ENCODE results near the gene PRSS21. TPM values are rescaled to one million over a fixed set of nuclear protein-coding genes. Genes with fewer than 3 reads are reported as not detected.

Gene PRSS21
- total RNA-seq, 1 donor from 2014 or later, result 17.1 TPM

DNA sequence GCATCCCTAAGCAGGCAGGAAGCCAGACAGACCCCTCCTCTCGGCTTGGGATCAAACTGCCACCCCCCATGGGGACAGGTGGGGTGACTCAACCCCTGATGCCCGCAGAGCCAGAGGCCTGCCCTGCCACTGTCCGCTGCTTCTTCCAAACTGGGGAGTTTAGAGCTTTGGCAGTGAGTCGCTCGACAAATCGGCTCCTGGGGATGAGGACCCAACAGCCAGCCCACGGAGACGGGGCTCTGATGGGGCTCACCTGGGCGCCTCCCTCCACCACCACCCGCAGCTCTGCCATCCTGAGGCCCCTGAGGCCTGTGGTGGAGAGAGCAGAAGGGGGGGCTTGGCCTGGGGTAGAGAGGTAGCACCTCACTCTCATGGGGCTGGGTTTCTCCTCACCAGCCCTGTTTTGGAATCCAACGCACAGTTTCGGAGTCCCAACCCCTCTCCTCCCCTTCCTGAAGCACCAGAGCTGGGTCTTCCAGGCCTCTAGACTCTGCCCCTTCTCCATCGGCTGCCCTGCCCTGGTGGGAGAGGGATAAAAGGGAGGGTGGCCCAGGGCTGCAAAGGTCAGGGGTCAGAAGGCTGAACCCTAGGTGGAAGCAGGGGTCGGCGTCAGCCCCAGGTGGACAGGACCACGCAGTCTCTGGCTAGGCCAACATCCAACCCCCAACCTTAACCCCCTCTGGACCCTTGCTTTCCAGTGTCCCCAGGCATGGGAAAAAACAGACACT lies 35.1 kb downstream of the PRSS21 start:
- no peaks in the 10 kb centered on the region for H3K36me3 ChIP-seq
- H3K27me3 ChIP-seq, result peaks cover 9% of the 10 kb centered on the region
- H3K27ac ChIP-seq, result no peak overlapping the region
- DNase-seq (no peak), ATAC-seq (no peak)
- H3K9me3 ChIP-seq, result no peaks in the 10 kb centered on the region
- no peak for TF ChIP-seq CTCF (IDR thresholded peaks at IDR 0.05)
- H3K4me1 ChIP-seq, result no peaks in the 10 kb centered on the region
- intact Hi-C loops (cut with DNase I), result no loop called here
- no peak overlapping the region for H3K4me3 ChIP-seq

DNA sequence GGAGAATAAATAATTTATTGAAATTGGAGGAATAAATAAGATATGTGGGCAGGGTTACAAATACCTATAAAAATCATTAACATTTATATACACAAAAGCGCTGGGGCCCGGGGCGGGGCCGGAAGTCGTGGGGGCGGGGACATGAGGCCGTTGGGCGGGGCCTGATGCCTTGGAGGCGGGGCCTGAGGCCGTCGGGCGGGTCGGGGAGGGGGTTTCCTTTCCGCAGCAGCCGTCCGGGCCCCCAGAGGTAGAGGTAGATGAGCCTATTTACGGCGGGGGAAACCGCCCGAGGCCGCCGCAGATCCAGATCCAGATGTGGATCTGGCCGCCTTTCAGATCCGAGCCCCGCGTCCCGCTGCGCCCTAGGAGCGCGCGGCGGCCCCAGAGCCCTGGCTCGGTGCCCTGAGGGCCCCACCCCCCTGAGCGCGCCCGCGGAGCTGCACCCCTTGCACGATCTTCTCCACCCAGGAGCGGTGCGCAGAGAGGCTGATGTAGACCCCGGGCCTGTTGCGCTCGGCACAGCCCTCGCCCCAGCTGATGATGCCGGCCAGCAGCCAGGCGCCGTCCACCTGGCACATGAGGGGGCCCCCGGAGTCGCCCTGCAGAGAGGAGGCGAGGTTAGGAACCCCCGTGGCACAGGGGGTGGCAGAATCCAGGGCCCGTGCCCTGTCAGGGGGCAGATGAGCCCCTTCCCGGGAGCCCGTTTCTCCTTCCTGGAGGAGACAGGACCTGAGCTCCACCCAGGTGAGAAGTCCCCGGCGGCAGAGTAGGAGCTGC lies 35.9 kb downstream of the PRSS21 start:
- intact Hi-C loops (cut with DNase I), result no loop called here
- H3K9me3 ChIP-seq, result no peaks in the 10 kb centered on the region
- no peak overlapping the region for H3K4me3 ChIP-seq
- peaks cover 14% of the 10 kb centered on the region for H3K27me3 ChIP-seq
- H3K36me3 ChIP-seq, result no peaks in the 10 kb centered on the region
- TF ChIP-seq CTCF (IDR thresholded peaks at IDR 0.05), result no peak
- DNase-seq, result no peak
- H3K27ac ChIP-seq, result no peak overlapping the region
- H3K4me1 ChIP-seq, result no peaks in the 10 kb centered on the region
- no peak for ATAC-seq

DNA sequence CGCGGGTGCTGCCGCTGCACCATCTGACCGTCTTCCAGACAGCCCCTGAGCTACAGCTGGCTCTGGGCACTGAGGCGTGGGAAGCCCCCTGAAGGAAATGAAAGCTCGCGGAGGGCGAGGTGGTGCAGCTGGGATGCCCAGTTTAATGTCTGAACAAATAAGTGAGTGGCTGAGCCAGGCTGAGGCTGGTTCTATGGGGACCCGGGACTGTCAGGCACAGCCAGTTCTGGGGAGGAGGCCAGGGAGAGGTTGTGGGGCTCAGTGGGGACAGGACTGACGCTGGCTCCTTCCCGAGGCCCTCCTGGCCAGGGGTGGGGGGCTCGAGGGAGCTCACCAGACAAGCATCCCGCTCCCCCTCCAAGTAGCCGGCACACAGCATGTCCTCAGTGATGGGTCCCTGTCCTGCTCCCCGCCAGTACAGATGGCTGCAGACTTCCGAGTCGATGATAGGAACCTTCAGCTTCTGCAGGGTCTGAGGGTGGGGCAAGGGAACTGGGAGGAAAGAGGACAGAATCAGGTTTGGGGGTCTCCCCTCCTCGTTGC lies 36.6 kb downstream of the PRSS21 start:
- H3K4me3 ChIP-seq, result no peak overlapping the region
- intact Hi-C loops (cut with DNase I), result no loop called here
- no peak for TF ChIP-seq CTCF (IDR thresholded peaks at IDR 0.05)
- H3K4me1 ChIP-seq, result no peaks in the 10 kb centered on the region
- ATAC-seq (no peak), DNase-seq (no peak)
- peaks cover 20% of the 10 kb centered on the region for H3K27me3 ChIP-seq
- H3K36me3 ChIP-seq, result no peaks in the 10 kb centered on the region
- H3K9me3 ChIP-seq, result no peaks in the 10 kb centered on the region
- H3K27ac ChIP-seq, result no peak overlapping the region

DNA sequence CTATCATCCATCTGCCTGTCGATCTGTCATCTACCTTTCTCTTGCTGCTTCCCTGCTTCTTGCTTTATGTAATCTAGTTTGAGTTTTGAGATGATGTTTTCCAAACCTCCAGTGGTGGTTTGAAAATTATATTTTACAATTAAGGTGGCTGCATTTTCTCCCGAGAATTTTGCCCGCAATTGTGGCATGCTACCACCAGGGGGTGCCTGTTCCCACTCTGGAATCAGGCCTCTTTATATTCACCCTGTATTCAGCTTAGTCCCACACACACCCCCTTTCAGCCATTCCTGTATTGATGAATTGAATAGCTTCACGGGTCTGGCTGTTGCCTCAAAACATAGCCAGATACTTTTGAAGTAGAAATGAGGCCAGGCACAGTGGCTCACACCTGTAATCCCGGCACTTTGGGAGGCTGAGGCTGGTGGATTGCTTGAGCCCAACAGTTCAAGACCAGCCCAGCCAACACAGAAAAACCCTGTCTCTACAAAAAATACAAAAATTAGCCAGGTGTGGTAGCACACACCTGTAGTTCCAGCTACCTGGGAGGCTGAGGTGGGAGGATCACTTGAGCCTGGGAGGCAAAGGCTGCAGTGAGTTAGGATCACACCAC lies 37.8 kb downstream of the PRSS21 start:
- DNase-seq, result no peak
- peak; percentile 43 for TF ChIP-seq CTCF (IDR thresholded peaks at IDR 0.05)
- peaks cover 26% of the 10 kb centered on the region for H3K27me3 ChIP-seq
- no peak overlapping the region for H3K27ac ChIP-seq
- H3K36me3 ChIP-seq, result no peaks in the 10 kb centered on the region
- intact Hi-C loops (cut with DNase I), result no loop called here
- ATAC-seq, result no peak
- H3K4me3 ChIP-seq, result no peak overlapping the region
- H3K9me3 ChIP-seq, result no peaks in the 10 kb centered on the region
- no peaks in the 10 kb centered on the region for H3K4me1 ChIP-seq

GRCh38 chr16:2855536-2855935 lies 38.5 kb downstream of the PRSS21 start:
- Histone ChIP-seq H3K36me3 (no peaks in the 10 kb centered on the region), H3K4me1 (no peaks in the 10 kb centered on the region), H3K27me3 (peaks cover 34% of the 10 kb centered on the region), H3K4me3 (no peak overlapping the region), H3K27ac (no peak overlapping the region), H3K9me3 (no peaks in the 10 kb centered on the region)
- TF ChIP-seq CTCF (IDR thresholded peaks at IDR 0.05), result no peak
- ATAC-seq, result no peak
- intact Hi-C loops (cut with DNase I), result no loop called here
- no peak for DNase-seq

Measured in upper lobe of right lung (tissue), 1 donor.